GM18861 (cell line): ENCODE data around the gene NEGR1.
"Not testable (repeated sequence)": the region's sequence is repeated elsewhere in the genome, so short reads cannot be mapped to it uniquely, and the experiment has no call there.

Experiments used
- ATAC-seq: cut with Tn5 transposase; IDR thresholded peaks from one replicate; pipeline ENCODE4 v1.9.1; 2021; ENCODE audit not compliant: unreplicated experiment

NEGR1 gene

GRCh38 chr1:71956613-71957285 is 325.6 kb downstream of the NEGR1 start:
- no peak for ATAC-seq

- no peak for ATAC-seq
Measured at GRCh38 chr1:71950579-71950978, 331.8 kb downstream of the NEGR1 start.

GRCh38 chr1:71949681-71950080 is 332.7 kb downstream of the NEGR1 start:
- no peak for ATAC-seq

- ATAC-seq = no peak
Measured at GRCh38 chr1:71948561-71948960, 333.8 kb downstream of the NEGR1 start.

- ATAC-seq = no peak
Measured at GRCh38 chr1:71944006-71944405, 338.3 kb downstream of the NEGR1 start.

GRCh38 chr1:71940261-71940660 is 342.1 kb downstream of the NEGR1 start:
- ATAC-seq = no peak

GRCh38 chr1:71930511-71930910 is 351.8 kb downstream of the NEGR1 start:
- no peak for ATAC-seq

- ATAC-seq = no peak
Measured at GRCh38 chr1:71921935-71922559, 360.3 kb downstream of the NEGR1 start.

- no peak for ATAC-seq
Measured at GRCh38 chr1:71921204-71921603, 361.1 kb downstream of the NEGR1 start.

GRCh38 chr1:71920556-71920955 is 361.8 kb downstream of the NEGR1 start:
- no peak for ATAC-seq

- no peak for ATAC-seq
Measured at GRCh38 chr1:71919811-71920509, 362.4 kb downstream of the NEGR1 start.

GRCh38 chr1:71918630-71919029 is 363.7 kb downstream of the NEGR1 start:
- no peak for ATAC-seq

- ATAC-seq = no peak
Measured at GRCh38 chr1:71916894-71917293, 365.4 kb downstream of the NEGR1 start.

- ATAC-seq = no peak
Measured at GRCh38 chr1:71914626-71915025, 367.7 kb downstream of the NEGR1 start.

- no peak for ATAC-seq
Measured at GRCh38 chr1:71908871-71909390, 373.4 kb downstream of the NEGR1 start.

- ATAC-seq = no peak
Measured at GRCh38 chr1:71908303-71908702, 374.0 kb downstream of the NEGR1 start.

- ATAC-seq = no peak
Measured at GRCh38 chr1:71899881-71900280, 382.5 kb downstream of the NEGR1 start.

- ATAC-seq = not testable (repeated sequence)
Measured at GRCh38 chr1:71888166-71888565, 394.2 kb downstream of the NEGR1 start.

- ATAC-seq = no peak
Measured at GRCh38 chr1:71885171-71885570, 397.2 kb downstream of the NEGR1 start.

- no peak for ATAC-seq
Measured at GRCh38 chr1:71882637-71883036, 399.7 kb downstream of the NEGR1 start.

GRCh38 chr1:71882226-71882625 is 400.1 kb downstream of the NEGR1 start:
- no peak for ATAC-seq

- ATAC-seq = no peak
Measured at GRCh38 chr1:71881611-71882010, 400.7 kb downstream of the NEGR1 start.
